ENCODE results near the gene UBAP2.

Gene UBAP2

GRCh38 chr9:34001951-34002350 lies 46.7 kb downstream of the UBAP2 start:
- H3K4me1 ChIP-seq (ENCODE audit: control insufficient read depth in 2 of 2, insufficient read depth in 1 of 2, low read depth in 1 of 2, low read length in 2 of 2) = no peaks in the 10 kb centered on the region
- H2AK5ac ChIP-seq (ENCODE audit: low read depth, low read length) = no peak overlapping the region
- no peak overlapping the region for H3K4me3 ChIP-seq (ENCODE audit: low read length in 2 of 2)
- H3K4ac ChIP-seq (ENCODE audit: low read length) = no peak overlapping the region
- H2BK120ac ChIP-seq (ENCODE audit: low read depth, low read length) = no peak overlapping the region
- H2BK5ac ChIP-seq (ENCODE audit: low read length) = no peak overlapping the region
- H3K14ac ChIP-seq (ENCODE audit: low read length) = no peak overlapping the region
- WGBS, 2 donors (ENCODE audit: extremely low coverage in 2 of 2, insufficient read length in 2 of 2, insufficient replicate concordance in 1 of 2) = no CpG with 5 or more reads among the region's 2 CpGs
- peaks cover 1% of the 10 kb centered on the region for H3K79me1 ChIP-seq (ENCODE audit: low read depth, low read length)
- H4K91ac ChIP-seq (ENCODE audit: low read depth, low read length, poor library complexity) = no peak overlapping the region
- H3K27ac ChIP-seq (replicated peaks; ENCODE audit: low read length) = no peak overlapping the region
- H3K18ac ChIP-seq (ENCODE audit: low read length) = no peak overlapping the region
- H4K8ac ChIP-seq (ENCODE audit: low read depth, low read length) = no peak overlapping the region
- H3K9me3 ChIP-seq (replicated peaks in 1 of 2; ENCODE audit: control insufficient read depth in 2 of 2, insufficient read depth in 1 of 2, low read depth in 1 of 2, low read length in 2 of 2) = no peaks in the 10 kb centered on the region
- no peak overlapping the region for H2BK15ac ChIP-seq (ENCODE audit: low read length)
- H3K4me2 ChIP-seq (ENCODE audit: insufficient read depth, low read length, poor library complexity, severe bottlenecking) = no peak overlapping the region
- no peak overlapping the region for H2BK12ac ChIP-seq (ENCODE audit: low read length)
- peaks cover 4 to 71% of the 10 kb centered on the region in 2 donors for H3K36me3 ChIP-seq (replicated peaks in 1 of 2; ENCODE audit: control insufficient read depth in 2 of 2, insufficient read depth in 2 of 2, low read length in 2 of 2)
- no peaks in the 10 kb centered on the region for H3K27me3 ChIP-seq (ENCODE audit: control insufficient read depth in 3 of 3, insufficient read depth in 3 of 3, low read depth in 1 of 3, low read length in 3 of 3)
- H3K23ac ChIP-seq (ENCODE audit: low read depth, low read length, poor library complexity) = no peak overlapping the region
- no peak overlapping the region for H2AFZ ChIP-seq (ENCODE audit: low read length)
- no peak for DNase-seq (ENCODE audit: low spot score)
- H3K9ac ChIP-seq (ENCODE audit: low read depth, low read length, poor library complexity) = no peak overlapping the region

- Histone ChIP-seq H3K79me1 (ENCODE audit: low read depth, low read length) (peaks cover 1% of the 10 kb centered on the region), H3K27ac (replicated peaks; ENCODE audit: low read length) (no peak overlapping the region), H2AK5ac (ENCODE audit: low read depth, low read length) (no peak overlapping the region), H3K36me3 (replicated peaks in 1 of 2; ENCODE audit: control insufficient read depth in 2 of 2, insufficient read depth in 2 of 2, low read length in 2 of 2) (peaks cover 6 to 71% of the 10 kb centered on the region in 2 donors), H3K9me3 (replicated peaks in 1 of 2; ENCODE audit: control insufficient read depth in 2 of 2, insufficient read depth in 1 of 2, low read depth in 1 of 2, low read length in 2 of 2) (no peaks in the 10 kb centered on the region), H2BK15ac (ENCODE audit: low read length) (no peak overlapping the region), H3K4me2 (ENCODE audit: insufficient read depth, low read length, poor library complexity, severe bottlenecking) (no peak overlapping the region), H3K4me1 (ENCODE audit: control insufficient read depth in 2 of 2, insufficient read depth in 1 of 2, low read depth in 1 of 2, low read length in 2 of 2) (no peaks in the 10 kb centered on the region), H3K18ac (ENCODE audit: low read length) (no peak overlapping the region), H4K91ac (ENCODE audit: low read depth, low read length, poor library complexity) (no peak overlapping the region), H2AFZ (ENCODE audit: low read length) (no peak overlapping the region), H3K23ac (ENCODE audit: low read depth, low read length, poor library complexity) (no peak overlapping the region), H4K8ac (ENCODE audit: low read depth, low read length) (no peak overlapping the region), H3K27me3 (ENCODE audit: control insufficient read depth in 3 of 3, insufficient read depth in 3 of 3, low read depth in 1 of 3, low read length in 3 of 3) (no peaks in the 10 kb centered on the region), H2BK120ac (ENCODE audit: low read depth, low read length) (no peak overlapping the region), H2BK5ac (ENCODE audit: low read length) (no peak overlapping the region), H2BK12ac (ENCODE audit: low read length) (no peak overlapping the region), H3K4ac (ENCODE audit: low read length) (no peak overlapping the region), H3K14ac (ENCODE audit: low read length) (no peak overlapping the region), H3K9ac (ENCODE audit: low read depth, low read length, poor library complexity) (no peak overlapping the region), H3K4me3 (ENCODE audit: low read length in 2 of 2) (no peak overlapping the region)
- WGBS, 2 donors (ENCODE audit: extremely low coverage in 2 of 2, insufficient read length in 2 of 2, insufficient replicate concordance in 1 of 2) = no CpG with 5 or more reads among the region's 3 CpGs
- no peak for DNase-seq (ENCODE audit: low spot score)
Measured at GRCh38 chr9:34001298-34001697, 47.4 kb downstream of the UBAP2 start.

- Histone ChIP-seq H4K8ac (ENCODE audit: low read depth, low read length) (no peak overlapping the region), H3K9ac (ENCODE audit: low read depth, low read length, poor library complexity) (no peak overlapping the region), H3K4ac (ENCODE audit: low read length) (no peak overlapping the region), H2BK12ac (ENCODE audit: low read length) (no peak overlapping the region), H3K36me3 (replicated peaks in 1 of 2; ENCODE audit: control insufficient read depth in 2 of 2, insufficient read depth in 2 of 2, low read length in 2 of 2) (peaks cover 4 to 80% of the 10 kb centered on the region in 2 donors), H2BK120ac (ENCODE audit: low read depth, low read length) (no peak overlapping the region), H3K23ac (ENCODE audit: low read depth, low read length, poor library complexity) (no peak overlapping the region), H3K27ac (replicated peaks; ENCODE audit: low read length) (no peak overlapping the region), H3K79me1 (ENCODE audit: low read depth, low read length) (no peaks in the 10 kb centered on the region), H3K4me2 (ENCODE audit: insufficient read depth, low read length, poor library complexity, severe bottlenecking) (no peak overlapping the region), H3K4me1 (ENCODE audit: control insufficient read depth in 2 of 2, insufficient read depth in 1 of 2, low read depth in 1 of 2, low read length in 2 of 2) (no peaks in the 10 kb centered on the region), H2AFZ (ENCODE audit: low read length) (no peak overlapping the region), H3K18ac (ENCODE audit: low read length) (no peak overlapping the region), H2BK5ac (ENCODE audit: low read length) (no peak overlapping the region), H2BK15ac (ENCODE audit: low read length) (no peak overlapping the region), H3K4me3 (ENCODE audit: low read length in 2 of 2) (no peak overlapping the region), H3K27me3 (ENCODE audit: control insufficient read depth in 3 of 3, insufficient read depth in 3 of 3, low read depth in 1 of 3, low read length in 3 of 3) (no peaks in the 10 kb centered on the region), H3K14ac (ENCODE audit: low read length) (no peak overlapping the region), H2AK5ac (ENCODE audit: low read depth, low read length) (no peak overlapping the region), H4K91ac (ENCODE audit: low read depth, low read length, poor library complexity) (no peak overlapping the region), H3K9me3 (replicated peaks in 1 of 2; ENCODE audit: control insufficient read depth in 2 of 2, insufficient read depth in 1 of 2, low read depth in 1 of 2, low read length in 2 of 2) (no peaks in the 10 kb centered on the region)
- no peak for DNase-seq (ENCODE audit: low spot score)
Measured at GRCh38 chr9:33995449-33995848, 53.2 kb downstream of the UBAP2 start.

- Histone ChIP-seq H3K4me2 (ENCODE audit: insufficient read depth, low read length, poor library complexity, severe bottlenecking) (no peak overlapping the region), H3K27ac (replicated peaks; ENCODE audit: low read length) (no peak overlapping the region), H2BK5ac (ENCODE audit: low read length) (no peak overlapping the region), H2AFZ (ENCODE audit: low read length) (no peak overlapping the region), H3K18ac (ENCODE audit: low read length) (no peak overlapping the region), H3K27me3 (ENCODE audit: control insufficient read depth in 3 of 3, insufficient read depth in 3 of 3, low read depth in 1 of 3, low read length in 3 of 3) (no peaks in the 10 kb centered on the region), H3K4ac (ENCODE audit: low read length) (no peak overlapping the region), H3K4me3 (ENCODE audit: low read length in 2 of 2) (no peak overlapping the region), H2BK15ac (ENCODE audit: low read length) (no peak overlapping the region), H3K4me1 (ENCODE audit: control insufficient read depth in 2 of 2, insufficient read depth in 1 of 2, low read depth in 1 of 2, low read length in 2 of 2) (no peaks in the 10 kb centered on the region), H3K79me1 (ENCODE audit: low read depth, low read length) (peaks cover 1% of the 10 kb centered on the region), H4K91ac (ENCODE audit: low read depth, low read length, poor library complexity) (no peak overlapping the region), H3K9ac (ENCODE audit: low read depth, low read length, poor library complexity) (no peak overlapping the region), H2AK5ac (ENCODE audit: low read depth, low read length) (no peak overlapping the region), H3K36me3 (replicated peaks in 1 of 2; ENCODE audit: control insufficient read depth in 2 of 2, insufficient read depth in 2 of 2, low read length in 2 of 2) (peaks cover 3 to 83% of the 10 kb centered on the region in 2 donors), H4K8ac (ENCODE audit: low read depth, low read length) (no peak overlapping the region), H2BK12ac (ENCODE audit: low read length) (no peak overlapping the region), H3K9me3 (replicated peaks in 1 of 2; ENCODE audit: control insufficient read depth in 2 of 2, insufficient read depth in 1 of 2, low read depth in 1 of 2, low read length in 2 of 2) (no peaks in the 10 kb centered on the region), H2BK120ac (ENCODE audit: low read depth, low read length) (no peak overlapping the region), H3K23ac (ENCODE audit: low read depth, low read length, poor library complexity) (no peak overlapping the region), H3K14ac (ENCODE audit: low read length) (no peak overlapping the region)
- WGBS, 2 donors (ENCODE audit: extremely low coverage in 2 of 2, insufficient read length in 2 of 2, insufficient replicate concordance in 1 of 2) = no CpG with 5 or more reads among the region's 2 CpGs
- no peak for DNase-seq (ENCODE audit: low spot score)
Measured at GRCh38 chr9:33993104-33993503, 55.6 kb downstream of the UBAP2 start.

All from neuronal stem cell (in vitro differentiated cells).